HG02610 (cell line): ENCODE measurements around the gene IGFLR1.
A peak's percentile ranks its signal among the peaks of the same experiment; 100 is the strongest.
"Not testable (repeated sequence)": the region's sequence is repeated elsewhere in the genome, so short reads cannot be mapped to it uniquely, and the experiment has no call there.

ENCODE experiments used
- ATAC-seq: cut with Tn5 transposase; IDR thresholded peaks from one replicate; pipeline ENCODE4 v1.9.1; 2021; ENCODE audit warnings: mild to moderate bottlenecking, moderate library complexity; ENCODE audit not compliant: unreplicated experiment

IGFLR1 gene

DNA sequence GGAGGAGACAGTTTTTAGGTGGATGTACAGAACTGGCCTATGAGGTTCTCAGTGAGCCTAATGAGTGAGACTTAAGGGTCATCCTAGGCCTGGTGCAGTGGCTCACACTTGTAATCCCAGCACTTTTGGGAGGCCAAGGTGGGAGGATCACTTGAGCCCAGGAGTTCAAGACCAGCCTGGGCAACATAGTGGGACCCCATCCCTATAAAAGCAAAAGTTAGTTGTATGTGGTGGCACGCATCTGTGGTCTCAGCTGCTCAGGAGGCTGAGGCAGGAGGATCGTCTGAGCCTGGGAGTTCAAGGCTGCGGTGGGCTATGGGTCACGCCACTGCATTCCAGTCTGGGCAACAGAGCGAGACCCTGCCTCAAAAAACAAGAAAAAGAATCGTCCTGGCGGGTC lies 18.1 kb downstream of the IGFLR1 start:
- ATAC-seq = not testable (repeated sequence)

- no peak for ATAC-seq
Measured at GRCh38 chr19:35723671-35724070, 18.6 kb downstream of the IGFLR1 start.

GRCh38 chr19:35722897-35723296 lies 19.4 kb downstream of the IGFLR1 start:
- ATAC-seq = no peak

DNA sequence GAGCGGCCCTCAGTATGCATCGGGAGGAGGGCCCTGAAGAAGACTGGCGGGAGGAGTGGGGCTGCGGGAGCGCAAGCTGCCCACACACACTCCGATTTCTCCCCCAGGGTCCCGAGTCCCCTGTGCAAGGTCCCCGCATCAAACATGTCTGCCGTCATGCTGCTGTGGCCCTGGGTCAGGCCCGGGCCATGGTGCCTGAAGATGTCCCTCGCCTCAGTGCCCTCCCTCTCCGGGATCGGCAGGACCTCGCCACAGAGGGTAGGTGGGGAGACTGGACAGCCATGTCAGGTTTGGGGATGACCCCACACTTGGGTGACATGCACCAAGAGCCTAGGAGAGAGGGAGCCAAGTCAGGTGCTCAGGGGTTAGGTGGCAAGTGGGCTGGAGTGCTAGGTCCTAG lies 19.8 kb downstream of the IGFLR1 start:
- no peak for ATAC-seq

DNA sequence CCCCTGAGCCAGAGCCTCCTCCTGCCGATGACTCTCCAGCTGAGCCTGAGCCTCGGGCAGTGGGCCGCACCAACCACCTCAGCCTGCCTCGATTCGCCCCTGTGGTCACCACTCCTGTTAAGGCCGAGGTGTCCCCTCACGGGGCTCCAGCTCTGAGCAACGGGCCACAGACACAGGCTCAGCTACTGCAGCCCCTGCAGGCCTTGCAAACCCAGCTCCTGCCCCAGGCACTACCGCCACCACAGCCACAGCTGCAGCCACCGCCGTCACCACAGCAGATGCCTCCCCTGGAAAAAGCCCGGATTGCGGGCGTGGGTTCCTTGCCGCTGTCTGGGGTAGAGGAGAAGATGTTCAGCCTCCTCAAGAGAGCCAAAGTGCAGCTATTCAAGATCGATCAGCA lies 20.9 kb downstream of the IGFLR1 start:
- no peak for ATAC-seq

DNA sequence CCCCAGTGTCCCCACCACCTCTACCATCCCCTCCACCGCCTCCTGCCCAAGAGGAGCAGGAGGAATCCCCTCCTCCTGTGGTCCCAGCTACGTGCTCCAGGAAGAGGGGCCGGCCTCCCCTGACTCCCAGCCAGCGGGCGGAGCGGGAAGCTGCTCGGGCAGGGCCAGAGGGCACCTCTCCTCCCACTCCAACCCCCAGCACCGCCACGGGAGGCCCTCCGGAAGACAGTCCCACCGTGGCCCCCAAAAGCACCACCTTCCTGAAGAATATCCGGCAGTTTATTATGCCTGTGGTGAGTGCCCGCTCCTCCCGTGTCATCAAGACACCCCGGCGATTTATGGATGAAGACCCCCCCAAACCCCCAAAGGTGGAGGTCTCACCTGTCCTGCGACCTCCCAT lies 21.6 kb downstream of the IGFLR1 start:
- ATAC-seq = no peak

- no peak for ATAC-seq
Measured at GRCh38 chr19:35720163-35720524, 22.1 kb downstream of the IGFLR1 start.

GRCh38 chr19:35719402-35720162 lies 22.7 kb downstream of the IGFLR1 start:
- ATAC-seq = no peak

GRCh38 chr19:35718345-35719041 lies 23.8 kb downstream of the IGFLR1 start:
- peak; percentile 2 for ATAC-seq

GRCh38 chr19:35717665-35718344 lies 24.4 kb downstream of the IGFLR1 start, which contains the start of gene KMT2B:
TSS of gene KMT2B (plus strand) at chr19:35718003. CDS start at chr19:35718019, 16 bp downstream.
- peak; percentile 46 for ATAC-seq

DNA sequence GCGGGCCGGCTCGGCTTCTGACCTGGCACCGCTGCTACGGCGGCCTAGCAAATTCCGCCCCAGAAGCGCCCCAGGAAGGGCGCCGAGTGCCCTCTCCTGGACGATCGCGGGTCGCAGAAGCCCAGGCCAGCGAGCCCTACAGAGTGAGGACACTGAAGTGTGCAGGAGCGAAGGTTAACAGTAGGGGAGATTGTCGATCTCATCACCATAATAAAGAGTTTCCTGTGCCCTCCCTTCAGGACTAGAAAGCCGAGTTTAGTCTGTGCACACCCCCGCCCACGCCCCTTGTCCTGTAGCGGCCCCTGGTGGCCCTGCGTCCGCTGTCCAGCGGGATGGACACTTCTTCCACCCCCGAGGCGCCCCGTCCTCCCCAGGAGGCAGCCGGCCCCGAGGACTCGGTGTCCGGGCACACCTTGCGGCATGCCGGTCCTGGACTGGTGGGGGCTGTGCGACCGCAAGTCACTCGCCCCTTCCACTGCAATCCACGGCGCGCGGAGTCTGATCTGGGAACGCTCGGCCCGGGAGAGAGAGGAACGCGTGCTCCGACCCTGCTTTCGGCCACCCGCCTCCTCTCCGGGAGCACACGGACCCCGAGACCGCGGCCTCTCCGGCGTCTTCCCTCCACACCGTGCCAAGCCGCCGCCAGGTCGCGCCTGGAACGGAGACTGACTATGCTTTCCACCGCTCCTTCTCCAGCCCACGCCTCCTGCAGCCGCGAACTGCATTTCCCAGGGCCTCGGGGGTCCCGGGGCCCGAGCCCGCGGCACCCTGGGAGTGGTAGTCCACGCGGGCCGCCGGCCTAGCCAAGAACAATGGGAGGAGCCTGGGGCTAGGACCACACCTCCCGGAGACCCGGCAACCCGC lies 25.2 kb downstream of the IGFLR1 start:
- ATAC-seq = peak; percentile 58

GRCh38 chr19:35715981-35716800 lies 26.1 kb downstream of the IGFLR1 start:
- ATAC-seq = no peak

DNA sequence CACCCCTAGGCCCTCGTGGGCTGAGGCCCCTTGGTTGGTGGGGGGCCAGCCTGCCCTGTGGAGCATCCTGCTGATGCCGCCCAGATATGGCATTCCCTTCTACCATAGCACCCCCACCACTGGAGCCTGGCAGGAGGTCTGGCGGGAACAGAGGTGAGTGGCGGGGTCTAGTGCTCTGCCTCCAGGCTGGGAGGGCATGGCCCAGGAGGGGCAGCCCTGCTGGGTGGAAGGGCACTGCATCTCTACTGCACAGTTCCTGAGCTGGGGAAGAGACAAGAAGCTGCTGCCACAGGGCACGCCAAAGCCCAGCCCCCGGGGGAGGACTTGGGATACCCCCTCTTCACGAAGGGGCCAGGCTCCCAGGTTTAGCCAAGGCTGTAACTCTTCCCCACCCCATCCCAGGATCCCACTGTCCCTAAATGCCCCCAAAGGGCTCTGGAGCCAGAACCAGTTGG lies 26.9 kb downstream of the IGFLR1 start:
- no peak for ATAC-seq

DNA sequence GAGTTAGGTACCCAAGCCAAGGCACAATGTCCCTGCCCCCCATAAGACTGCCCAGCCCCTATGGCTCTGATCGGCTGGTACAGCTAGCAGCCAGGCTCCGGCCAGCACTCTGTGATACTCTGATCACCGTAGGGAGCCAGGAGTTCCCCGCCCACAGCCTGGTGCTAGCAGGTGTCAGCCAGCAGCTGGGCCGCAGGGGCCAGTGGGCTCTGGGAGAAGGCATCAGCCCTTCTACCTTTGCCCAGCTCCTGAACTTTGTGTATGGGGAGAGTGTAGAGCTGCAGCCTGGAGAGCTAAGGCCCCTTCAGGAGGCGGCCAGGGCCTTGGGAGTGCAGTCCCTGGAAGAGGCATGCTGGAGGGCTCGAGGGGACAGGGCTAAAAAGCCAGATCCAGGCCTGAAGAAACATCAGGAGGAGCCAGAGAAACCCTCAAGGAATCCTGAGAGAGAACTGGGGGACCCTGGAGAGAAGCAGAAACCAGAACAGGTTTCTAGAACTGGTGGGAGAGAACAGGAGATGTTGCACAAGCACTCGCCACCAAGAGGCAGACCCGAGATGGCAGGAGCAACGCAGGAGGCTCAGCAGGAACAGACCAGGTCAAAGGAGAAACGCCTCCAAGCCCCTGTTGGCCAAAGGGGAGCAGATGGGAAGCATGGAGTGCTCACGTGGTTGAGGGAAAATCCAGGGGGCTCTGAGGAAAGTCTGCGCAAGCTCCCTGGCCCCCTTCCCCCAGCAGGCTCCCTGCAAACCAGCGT lies 27.5 kb downstream of the IGFLR1 start:
- ATAC-seq = no peak

DNA sequence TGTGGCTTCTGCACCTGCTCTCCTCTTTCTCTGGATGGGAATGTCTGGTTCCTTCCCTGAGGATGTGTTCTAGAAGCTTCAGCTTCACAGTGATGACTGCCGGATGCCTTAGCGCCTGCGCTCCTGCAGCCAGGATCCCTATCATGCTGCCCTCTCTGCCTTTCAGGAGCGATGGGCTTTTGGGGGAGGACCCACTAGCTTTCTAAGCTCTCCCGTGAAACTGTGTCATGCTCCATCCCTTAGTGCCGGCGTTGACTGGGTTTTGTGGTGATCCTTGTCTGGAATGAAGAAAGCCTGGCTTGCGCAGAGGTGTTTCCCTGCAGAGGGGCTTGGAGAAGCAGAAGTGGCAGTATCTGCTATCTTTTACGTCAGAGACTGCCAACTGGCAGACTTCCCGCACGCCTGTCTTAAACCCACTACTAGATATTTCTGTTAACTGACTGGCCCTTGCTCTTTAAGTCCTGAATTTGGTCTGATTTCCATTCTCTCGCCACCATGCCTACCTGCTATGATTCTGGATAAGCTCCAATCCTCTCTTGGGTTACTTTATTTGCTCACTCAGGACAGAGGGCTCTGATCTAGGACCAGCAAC lies 28.3 kb downstream of the IGFLR1 start:
- no peak for ATAC-seq

- ATAC-seq = no peak
Measured at GRCh38 chr19:35713506-35713850, 28.8 kb downstream of the IGFLR1 start.

DNA sequence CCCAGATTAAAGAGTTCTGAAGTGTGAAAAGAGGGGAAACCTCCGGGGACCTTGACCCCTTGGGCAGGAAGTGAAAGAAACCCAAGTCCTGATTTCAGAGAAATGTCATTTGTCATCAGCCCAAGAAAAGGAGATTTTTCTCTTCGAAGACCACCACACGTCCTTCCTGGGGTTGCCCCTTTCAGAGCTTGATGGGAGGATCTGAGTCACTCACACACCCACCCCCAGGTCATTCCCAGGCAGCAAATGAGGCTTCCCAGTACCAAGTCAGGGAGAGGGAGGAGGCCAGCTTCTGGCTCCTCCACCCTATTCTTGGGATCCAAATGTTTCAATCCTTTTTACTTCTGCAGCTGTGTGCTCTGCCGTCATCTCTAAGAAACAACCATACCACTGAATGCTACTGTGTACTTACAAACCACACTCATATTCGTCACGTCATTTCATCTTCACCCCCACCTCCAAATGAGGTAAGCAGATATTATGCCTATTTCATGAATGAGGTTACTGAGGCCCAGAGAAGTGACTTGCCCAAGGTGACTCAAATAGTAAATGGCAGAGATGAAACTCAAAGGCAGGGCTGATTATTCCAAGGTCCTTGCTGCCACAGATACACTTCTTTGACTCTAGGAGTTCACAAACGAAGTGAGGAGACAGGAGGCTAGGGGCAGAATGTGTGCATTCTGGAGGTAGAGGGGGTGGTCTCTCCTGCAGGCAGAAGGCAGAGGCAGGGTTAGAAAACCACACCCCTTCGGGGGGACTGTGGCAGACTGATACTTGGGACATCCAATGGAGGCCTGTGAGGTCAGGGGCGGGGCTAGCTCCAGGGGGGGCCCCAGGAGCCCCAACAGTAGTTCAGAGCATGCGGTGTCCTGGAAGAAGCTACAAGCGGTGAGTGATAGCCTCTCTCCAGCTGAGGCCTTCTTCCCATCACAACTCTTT lies 29.4 kb downstream of the IGFLR1 start:
- ATAC-seq = peak; percentile 19
